Stimulated activated CD8-positive, alpha-beta memory T cell treated with anti-CD3 and anti-CD28 coated beads, Interleukin-7, amount 100 ng/mL, for 4 hours (primary cell): Measurements from ENCODE around the gene NBAS.

Experiments
- DNase-seq, 2 donors: peaks; one replicate each; pipeline ENCODE4 v3.0.0-alpha.2; 2020; ENCODE audit warnings: low read depth in 2 of 2

NBAS gene

GRCh38 chr2:15311201-15311907, 249.8 kb downstream of the NBAS start:
- no peak for DNase-seq

- no peak for DNase-seq
Observed at GRCh38 chr2:15307526-15307925, 253.6 kb downstream of the NBAS start.

GRCh38 chr2:15306706-15307105, 254.4 kb downstream of the NBAS start:
- no peak for DNase-seq

GRCh38 chr2:15303874-15304273, 257.3 kb downstream of the NBAS start:
- no peak for DNase-seq

- no peak for DNase-seq
Observed at GRCh38 chr2:15302154-15302553, 259.0 kb downstream of the NBAS start.

GRCh38 chr2:15300624-15301573, 260.2 kb downstream of the NBAS start:
- no peak for DNase-seq

GRCh38 chr2:15299904-15300520, 261.1 kb downstream of the NBAS start:
- DNase-seq: no peak

GRCh38 chr2:15298770-15299169, 262.4 kb downstream of the NBAS start:
- no peak for DNase-seq

- DNase-seq: no peak
Observed at GRCh38 chr2:15293262-15293937, 267.7 kb downstream of the NBAS start.

- DNase-seq: no peak
Observed at GRCh38 chr2:15287447-15288184, 273.5 kb downstream of the NBAS start.

GRCh38 chr2:15284614-15285013, 276.5 kb downstream of the NBAS start:
- no peak for DNase-seq

GRCh38 chr2:15281681-15282080, 279.5 kb downstream of the NBAS start:
- no peak for DNase-seq

GRCh38 chr2:15279201-15279876, 281.8 kb downstream of the NBAS start:
- no peak for DNase-seq

GRCh38 chr2:15278296-15278695, 282.8 kb downstream of the NBAS start:
- DNase-seq: no peak

- DNase-seq: no peak
Observed at GRCh38 chr2:15275346-15275745, 285.8 kb downstream of the NBAS start.

- no peak for DNase-seq
Observed at GRCh38 chr2:15273452-15273851, 287.7 kb downstream of the NBAS start.

- DNase-seq: no peak
Observed at GRCh38 chr2:15272942-15273341, 288.2 kb downstream of the NBAS start.

GRCh38 chr2:15271941-15272542, 289.1 kb downstream of the NBAS start:
- no peak for DNase-seq

- no peak for DNase-seq
Observed at GRCh38 chr2:15271276-15271675, 289.9 kb downstream of the NBAS start.

- no peak for DNase-seq
Observed at GRCh38 chr2:15269043-15269442, 292.1 kb downstream of the NBAS start.
